Vagina (tissue), 2 donors: ENCODE measurements around the gene FARP2.

Source experiments
- CTCF ChIP-seq, 3 experiments: fragments of 450-650 bp in 2 of 3; fragments of 200-600 bp in 1 of 3; sonication (generic) in 1 of 3; IDR thresholded peaks; one replicate each; pipeline ENCODE4 v1.5.1; 2017 to 2019; ENCODE audit warnings: antibody characterized with exemption in 3 of 3, mild to moderate bottlenecking in 2 of 3, moderate library complexity in 2 of 3
- POLR2A ChIP-seq, 2 donors: fragments of 450-650 bp; IDR thresholded peaks; one replicate each; pipeline ENCODE4 v1.6.1; 2017; ENCODE audit warnings: antibody characterized with exemption in 2 of 2, mild to moderate bottlenecking in 2 of 2, moderate library complexity in 2 of 2

- no peak for TF ChIP-seq CTCF (IDR thresholded peaks at IDR 0.05)
- no peak for TF ChIP-seq POLR2A (IDR thresholded peaks at IDR 0.05)
Measured at GRCh38 chr2:241541564-241542277, 185.6 kb downstream of the FARP2 start.
